ENCODE measurements around the gene PDE4C.

- TF ChIP-seq, protein P1, sequence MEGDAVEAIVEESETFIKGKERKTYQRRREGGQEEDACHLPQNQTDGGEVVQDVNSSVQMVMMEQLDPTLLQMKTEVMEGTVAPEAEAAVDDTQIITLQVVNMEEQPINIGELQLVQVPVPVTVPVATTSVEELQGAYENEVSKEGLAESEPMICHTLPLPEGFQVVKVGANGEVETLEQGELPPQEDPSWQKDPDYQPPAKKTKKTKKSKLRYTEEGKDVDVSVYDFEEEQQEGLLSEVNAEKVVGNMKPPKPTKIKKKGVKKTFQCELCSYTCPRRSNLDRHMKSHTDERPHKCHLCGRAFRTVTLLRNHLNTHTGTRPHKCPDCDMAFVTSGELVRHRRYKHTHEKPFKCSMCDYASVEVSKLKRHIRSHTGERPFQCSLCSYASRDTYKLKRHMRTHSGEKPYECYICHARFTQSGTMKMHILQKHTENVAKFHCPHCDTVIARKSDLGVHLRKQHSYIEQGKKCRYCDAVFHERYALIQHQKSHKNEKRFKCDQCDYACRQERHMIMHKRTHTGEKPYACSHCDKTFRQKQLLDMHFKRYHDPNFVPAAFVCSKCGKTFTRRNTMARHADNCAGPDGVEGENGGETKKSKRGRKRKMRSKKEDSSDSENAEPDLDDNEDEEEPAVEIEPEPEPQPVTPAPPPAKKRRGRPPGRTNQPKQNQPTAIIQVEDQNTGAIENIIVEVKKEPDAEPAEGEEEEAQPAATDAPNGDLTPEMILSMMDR (IDR thresholded peaks at IDR 0.05 in 8 of 11, conservative IDR thresholded peaks at IDR 0.05 in 3 of 11), result no peak
- no peak for TF ChIP-seq POLR2A (IDR thresholded peaks at IDR 0.05)
- TF ChIP-seq POLR2AphosphoS5 (IDR thresholded peaks at IDR 0.05), result no peak
These were observed 32.1 kb downstream of the PDE4C start for GRCh38 chr19:18194181-18194530.
